Activated CD4-positive, alpha-beta T cell treated with anti-CD3 and anti-CD28 coated beads, Interleukin-2, amount 50 U/mL, for 24 hours (primary cell): ENCODE data around the gene CDX2.
"Not testable (repeated sequence)": the region's sequence is repeated elsewhere in the genome, so short reads cannot be mapped to it uniquely, and the experiment has no call there.

Source experiments
- DNase-seq, 2 donors: peaks; one replicate each; pipeline ENCODE4 v3.0.0-alpha.2; 2020; ENCODE audit warnings: low read depth in 1 of 2, low spot score in 1 of 2

The CDX2 gene

GRCh38 chr13:27969082-27969865 is at the start of gene CDX2:
CDX2 (minus strand) TSS chr13:27969315; CDS start chr13:27969006, 309 bp downstream.
- DNase-seq, result no peak

- DNase-seq, result no peak
These were observed 45.2 kb upstream of the CDX2 start for GRCh38 chr13:28014301-28014700.

GRCh38 chr13:28013482-28013881 is 44.4 kb upstream of the CDX2 start:
- DNase-seq, result no peak

- no peak for DNase-seq
These were observed 43.8 kb upstream of the CDX2 start for GRCh38 chr13:28012896-28013295.

GRCh38 chr13:28012383-28012782 is 43.3 kb upstream of the CDX2 start:
- DNase-seq, result no peak

- DNase-seq, result no peak
These were observed 40.9 kb upstream of the CDX2 start for GRCh38 chr13:28010046-28010445.

- DNase-seq, result not testable (repeated sequence)
These were observed 35.9 kb upstream of the CDX2 start for GRCh38 chr13:28005016-28005415.

GRCh38 chr13:28002886-28003698 is 34.0 kb upstream of the CDX2 start:
- no peak for DNase-seq

- no peak for DNase-seq
These were observed 32.8 kb upstream of the CDX2 start for GRCh38 chr13:28001837-28002473.

GRCh38 chr13:28001049-28001448 is 31.9 kb upstream of the CDX2 start:
- no peak for DNase-seq

- DNase-seq, result no peak
These were observed 31.5 kb upstream of the CDX2 start for GRCh38 chr13:28000567-28000966.

GRCh38 chr13:27997904-27998522 is 28.9 kb upstream of the CDX2 start:
- DNase-seq, result no peak

- DNase-seq, result no peak
These were observed 22.8 kb upstream of the CDX2 start for GRCh38 chr13:27991881-27992280.

GRCh38 chr13:27988520-27988919 is 19.4 kb upstream of the CDX2 start, which contains the start of gene URAD:
URAD (minus strand) TSS chr13:27988693; CDS start chr13:27988637, 56 bp downstream.
- no peak for DNase-seq

- DNase-seq, result no peak
These were observed 16.5 kb upstream of the CDX2 start for GRCh38 chr13:27985600-27985999.

- no peak for DNase-seq
These were observed 13.2 kb upstream of the CDX2 start for GRCh38 chr13:27982361-27982760.

GRCh38 chr13:27981006-27981708 is 12.0 kb upstream of the CDX2 start:
- DNase-seq, result no peak

GRCh38 chr13:27980280-27980998 is 11.3 kb upstream of the CDX2 start:
- no peak for DNase-seq

GRCh38 chr13:27979765-27980279 is 10.7 kb upstream of the CDX2 start:
- DNase-seq, result no peak
